Body of pancreas (tissue), 4 donors: ENCODE data around the gene ARID4B. TPM values are rescaled to one million over a fixed set of nuclear protein-coding genes. Genes with fewer than 3 reads are reported as not detected.
"Not testable (repeated sequence)": the region's sequence is repeated elsewhere in the genome, so short reads cannot be mapped to it uniquely, and the experiment has no call there.

Experiments
- ATAC-seq: fragments of 150-250 bp; one replicate; pipeline ENCODE4 v1.9.1; 2016
- DNase-seq, 4 donors: peaks; one replicate each; pipeline ENCODE4 v3.0.0-alpha.2; 2019
- H3K27ac ChIP-seq, 4 donors: fragments of 200-600 bp; sonication (generic); 1 replicate in 3 of 4; 2 replicates in 1 of 4; pipeline versions ENCODE4 v1.5.1 to v1.6.1; 2016 to 2019; ENCODE audit warnings: mild to moderate bottlenecking in 1 of 4, mixed read lengths in 1 of 4, moderate library complexity in 1 of 4
- H3K27me3 ChIP-seq, 2 donors: fragments of 200-600 bp; sonication (generic); one replicate each; pipeline ENCODE4 v1.6.0; 2016; ENCODE audit warnings: mild to moderate bottlenecking in 1 of 2
- H3K36me3 ChIP-seq, 2 donors: fragments of 200-600 bp; sonication (generic); replicated peaks in 1 of 2; 2 replicates each; pipeline ENCODE4 v1.5.1; 2016; ENCODE audit warnings: low read depth in 2 of 2; ENCODE audit not compliant: insufficient read depth in 1 of 2
- H3K4me1 ChIP-seq: fragments of 200-600 bp; sonication (generic); one replicate; pipeline ENCODE4 v1.6.0; 2016
- H3K4me3 ChIP-seq, 2 donors: fragments of 200-600 bp; sonication (generic); 1 replicate in 1 of 2; 2 replicates in 1 of 2; pipeline ENCODE4 v1.5.1; 2016 to 2019
- H3K9me3 ChIP-seq, 3 donors: fragments of 200-600 bp; sonication (generic); 1 replicate in 2 of 3; 2 replicates in 1 of 3; pipeline ENCODE4 v1.5.1; 2016
- POLR2A ChIP-seq, 3 donors: fragments of 450-650 bp; IDR thresholded peaks; one replicate each; pipeline ENCODE4 v1.6.1; 2016; ENCODE audit warnings: antibody characterized with exemption in 3 of 3, mild to moderate bottlenecking in 2 of 3
- WGBS, 2 donors: methylation state at CpG; one replicate each; pipeline ENCODE4 v1.1.5; 2017; 5-methylcytosine and 5-hydroxymethylcytosine counted together
- intact Hi-C: fragments of 100-400 bp; cut with DNase I; formaldehyde crosslinking; loops from one replicate; pipeline ENCODE4 v1.15.1; 2023
- total RNA-seq, 2 donors: library from RNA; depleted of rRNA; stranded (reverse); fragments of >200 nt; gene quantifications; one replicate each; pipeline ENCODE4 v1.1.0, GENCODE V29; 2016
- TF ChIP-seq, protein P1 (sequence below), 7 experiments: fragments of 450-650 bp in 4 of 7; fragments of 200-600 bp in 3 of 7; sonication (generic) in 3 of 7; IDR thresholded peaks; one replicate each; pipeline ENCODE4 v1.5.1; 2016 to 2019; ENCODE audit warnings: antibody characterized with exemption in 7 of 7

Gene ARID4B
- total RNA-seq, 2 donors from 2014 or later: 27.7 to 35.3 TPM

DNA sequence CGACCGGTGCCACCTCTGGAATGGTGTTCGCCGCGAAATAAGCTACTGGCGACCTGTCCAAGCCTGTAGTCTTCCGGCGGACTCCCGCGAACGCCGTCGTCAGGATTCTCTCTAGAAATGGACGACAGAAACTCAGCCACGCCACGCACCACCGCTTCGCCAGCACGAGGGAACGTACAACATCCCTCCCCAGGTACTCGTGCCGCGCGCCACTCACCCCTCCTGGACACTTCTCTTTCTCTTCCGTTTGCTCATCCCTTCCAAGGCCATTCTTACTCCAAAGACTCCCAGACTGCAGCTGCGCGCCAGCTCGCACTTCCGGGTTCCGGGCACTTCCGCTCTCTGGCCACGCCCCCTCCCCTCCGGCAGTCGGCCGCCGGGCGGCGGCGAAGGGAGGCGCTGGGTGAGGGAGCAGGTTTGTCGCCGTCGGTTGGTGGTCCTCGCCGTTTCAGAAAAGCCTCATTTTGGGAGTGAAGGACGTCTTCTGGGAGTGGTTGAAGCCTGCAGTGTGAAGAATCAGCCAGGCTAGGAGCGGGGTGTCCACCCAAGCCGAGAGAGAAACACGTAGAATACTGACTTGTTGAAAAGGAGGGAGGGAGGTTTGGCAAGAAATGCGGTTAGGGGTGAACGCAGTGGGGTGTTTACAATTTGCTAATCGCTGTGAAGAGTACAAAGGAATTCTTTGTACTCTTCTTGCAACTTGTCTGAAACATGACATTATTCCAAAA lies 166.9 kb downstream of the ARID4B start, which contains the start of gene RBM34:
Gene RBM34 (minus strand): TSS at position 294 of the 728 bp plus-strand sequence. CDS start 24 bp downstream, at position 270.
- peak; percentile 92 to 93 (median 92) for DNase-seq
- H3K4me1 ChIP-seq: peaks cover 8% of the 10 kb centered on the region
- ATAC-seq: peak; percentile 98
- peaks cover 0 to 3% of the 10 kb centered on the region in 2 donors for H3K36me3 ChIP-seq
- H3K4me3 ChIP-seq: peak within 1 kb of the TSS; percentile 12 to 82
- intact Hi-C loops: no loop called here
- WGBS, 2 donors: 0 to 1% methylated on average over 14 to 52 of the region's 52 CpGs
- no peaks in the 10 kb centered on the region for H3K27me3 ChIP-seq
- H3K27ac ChIP-seq: peak within 1 kb of the TSS; percentile 83 to 93 (median 90)
- peak; percentile 82 to 97 (median 96) for TF ChIP-seq POLR2A (IDR thresholded peaks at IDR 0.05)
- TF ChIP-seq, protein P1, sequence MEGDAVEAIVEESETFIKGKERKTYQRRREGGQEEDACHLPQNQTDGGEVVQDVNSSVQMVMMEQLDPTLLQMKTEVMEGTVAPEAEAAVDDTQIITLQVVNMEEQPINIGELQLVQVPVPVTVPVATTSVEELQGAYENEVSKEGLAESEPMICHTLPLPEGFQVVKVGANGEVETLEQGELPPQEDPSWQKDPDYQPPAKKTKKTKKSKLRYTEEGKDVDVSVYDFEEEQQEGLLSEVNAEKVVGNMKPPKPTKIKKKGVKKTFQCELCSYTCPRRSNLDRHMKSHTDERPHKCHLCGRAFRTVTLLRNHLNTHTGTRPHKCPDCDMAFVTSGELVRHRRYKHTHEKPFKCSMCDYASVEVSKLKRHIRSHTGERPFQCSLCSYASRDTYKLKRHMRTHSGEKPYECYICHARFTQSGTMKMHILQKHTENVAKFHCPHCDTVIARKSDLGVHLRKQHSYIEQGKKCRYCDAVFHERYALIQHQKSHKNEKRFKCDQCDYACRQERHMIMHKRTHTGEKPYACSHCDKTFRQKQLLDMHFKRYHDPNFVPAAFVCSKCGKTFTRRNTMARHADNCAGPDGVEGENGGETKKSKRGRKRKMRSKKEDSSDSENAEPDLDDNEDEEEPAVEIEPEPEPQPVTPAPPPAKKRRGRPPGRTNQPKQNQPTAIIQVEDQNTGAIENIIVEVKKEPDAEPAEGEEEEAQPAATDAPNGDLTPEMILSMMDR (IDR thresholded peaks at IDR 0.05): peak in 5 of 7 experiments; percentile 18 to 59 (median 50)
- H3K9me3 ChIP-seq: peaks cover 0 to 3% (median 0%) of the 10 kb centered on the region in 3 donors

DNA sequence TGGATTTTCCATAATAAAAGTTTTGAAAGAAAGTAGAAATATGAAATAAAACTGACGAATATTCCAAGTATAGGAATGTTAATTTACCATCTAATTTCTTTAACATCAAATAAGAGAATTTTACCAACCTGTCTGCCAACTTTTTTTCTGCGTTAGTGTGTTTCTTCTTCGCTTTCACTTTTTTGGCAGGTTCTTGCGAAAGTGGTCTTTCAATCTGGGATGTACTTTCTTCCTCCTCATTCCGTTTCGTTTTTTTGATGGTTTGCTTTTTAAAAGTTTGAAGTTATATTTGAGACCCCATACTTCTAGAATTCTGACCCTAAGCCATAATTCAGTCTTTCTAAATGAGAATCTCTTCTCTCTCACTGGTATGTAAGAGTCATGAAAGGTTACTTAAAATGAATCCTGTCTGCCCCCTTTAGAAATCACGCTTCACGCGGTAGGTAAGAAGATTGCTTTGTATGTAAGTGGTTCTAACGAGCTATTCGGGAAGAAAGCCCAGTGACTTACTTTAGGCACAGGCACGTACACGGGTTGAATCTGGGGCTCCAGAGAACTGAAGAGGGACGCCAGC lies 167.5 kb downstream of the ARID4B start:
- H3K4me3 ChIP-seq: peak overlapping the region; percentile 12 to 82

DNA sequence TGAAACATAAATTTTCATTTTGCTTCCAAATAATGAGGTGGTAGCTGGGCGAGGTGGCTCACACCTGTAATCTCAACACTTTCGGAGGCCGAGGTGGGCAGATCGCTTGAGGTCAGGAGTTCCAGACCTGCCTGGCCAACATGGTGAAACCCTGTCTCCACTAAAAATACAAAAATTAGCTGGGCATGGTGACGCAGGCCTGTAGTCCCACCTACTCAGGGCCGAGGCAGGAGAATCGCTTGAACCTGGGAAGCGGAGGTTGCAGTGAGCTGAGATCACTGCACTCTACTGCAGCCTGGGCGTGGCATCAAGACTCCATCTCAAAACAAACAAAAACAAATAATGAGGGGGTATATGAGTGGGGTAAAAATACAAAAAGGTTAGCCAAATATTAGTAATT lies 168.0 kb downstream of the ARID4B start:
- ATAC-seq, H3K9me3 ChIP-seq, DNase-seq, H3K36me3 ChIP-seq, intact Hi-C loops, H3K4me1 ChIP-seq, H3K27me3 ChIP-seq, H3K27ac ChIP-seq, H3K4me3 ChIP-seq: not testable (repeated sequence)
- 82 to 90% methylated on average over 9 of the region's 9 CpGs for WGBS, 2 donors

More for the DNA sequence above, 167.5 kb downstream of the ARID4B start:
- 6% methylated on average over 14 of the region's 14 CpGs for whole genome bisulfite sequencing, 2 donors
- H3K9me3 ChIP-seq: peaks cover 0 to 3% (median 0%) of the 10 kb centered on the region in 3 donors
- ATAC-seq: peak; percentile 21
- H3K4me1 ChIP-seq: peaks cover 8% of the 10 kb centered on the region
- peak overlapping the region; percentile 83 to 93 (median 90) for H3K27ac ChIP-seq
- DNase-seq: no peak
- H3K36me3 ChIP-seq: peaks cover 0 to 3% of the 10 kb centered on the region in 2 donors
- TF ChIP-seq POLR2A (IDR thresholded peaks at IDR 0.05): no peak
- TF ChIP-seq, protein P1 (IDR thresholded peaks at IDR 0.05): peak in 1 of 7 experiments; percentile 12
- no peaks in the 10 kb centered on the region for H3K27me3 ChIP-seq
- intact Hi-C loops: no loop called here

DNA sequence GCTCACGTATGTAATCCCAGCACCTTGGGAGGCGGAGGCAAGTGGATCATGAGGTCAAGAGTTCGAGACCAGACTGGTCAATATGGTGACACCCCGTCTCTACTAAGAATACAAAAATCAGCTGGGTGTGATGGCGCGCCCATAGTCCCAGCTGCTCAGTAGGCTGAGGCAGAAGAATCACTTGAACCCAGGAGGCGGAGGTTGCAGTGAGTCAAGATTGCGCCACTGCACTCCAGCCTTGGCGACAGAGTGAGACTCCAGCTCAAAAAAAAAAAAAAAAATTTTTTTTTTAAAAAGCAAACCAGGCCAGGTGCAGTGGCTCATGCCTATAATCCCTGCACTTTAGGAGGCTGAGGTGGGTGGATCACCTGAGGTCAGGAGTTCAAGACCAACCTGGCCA lies 168.7 kb downstream of the ARID4B start:
- H3K9me3 ChIP-seq, H3K4me3 ChIP-seq, intact Hi-C loops, ATAC-seq, H3K36me3 ChIP-seq, H3K27me3 ChIP-seq, DNase-seq, H3K27ac ChIP-seq, H3K4me1 ChIP-seq: not testable (repeated sequence)
- WGBS, 2 donors: 92 to 94% methylated on average over 9 of the region's 9 CpGs

DNA sequence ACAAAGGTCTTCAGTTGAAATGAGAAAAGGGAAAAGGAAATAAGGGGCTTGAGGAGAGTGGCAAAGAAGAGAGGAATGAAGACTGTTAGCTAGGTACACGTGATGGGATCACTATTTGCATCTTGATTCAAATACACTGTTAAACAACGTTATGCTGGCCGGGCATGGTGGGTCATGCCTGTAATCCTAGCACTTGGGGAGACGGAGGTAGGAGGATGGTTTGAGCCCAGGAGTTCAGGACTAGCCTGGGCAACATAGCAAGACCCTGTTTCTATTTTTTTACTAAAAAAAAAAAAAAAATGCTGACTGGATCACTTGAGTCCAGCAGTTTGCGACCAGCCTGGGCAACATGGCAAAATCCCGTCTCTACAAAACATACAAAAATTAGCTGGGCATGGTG lies 169.3 kb downstream of the ARID4B start:
- no peaks in the 10 kb centered on the region for H3K27me3 ChIP-seq
- 86 to 88% methylated on average over 6 of the region's 6 CpGs for WGBS, 2 donors
- H3K9me3 ChIP-seq: peaks cover 0 to 3% (median 0%) of the 10 kb centered on the region in 3 donors
- peaks cover 0 to 10% of the 10 kb centered on the region in 2 donors for H3K36me3 ChIP-seq
- no peak for ATAC-seq
- no peak overlapping the region for H3K27ac ChIP-seq
- TF ChIP-seq, protein P1 (IDR thresholded peaks at IDR 0.05): no peak
- TF ChIP-seq POLR2A (IDR thresholded peaks at IDR 0.05): no peak
- intact Hi-C loops: no loop called here
- H3K4me1 ChIP-seq: peaks cover 8% of the 10 kb centered on the region
- H3K4me3 ChIP-seq: no peak overlapping the region
- no peak for DNase-seq
